OCI-LY3 (cell line): ENCODE results near the gene POPDC2.
A peak's percentile ranks its signal among the peaks of the same experiment; 100 is the strongest.

ENCODE experiments used
- H2AFZ ChIP-seq: fragments of 200-600, 300-600 bp; shearing (Covaris generic); 2 replicates; pipeline ENCODE4 v1.6.0; 2014; ENCODE audit warnings: antibody characterized with exemption, low read depth, low read length
- H3K27ac ChIP-seq: fragments of 200-600, 300-600 bp; sonication (generic); 2 replicates; pipeline ENCODE4 v1.5.1; 2014; ENCODE audit warnings: mild to moderate bottlenecking, low read length, moderate library complexity, mixed read lengths
- H3K27me3 ChIP-seq: fragments of 200-600, 300-600 bp; sonication (generic); 2 replicates; pipeline ENCODE4 v1.6.1; 2014; ENCODE audit warnings: low read depth, low read length, mixed read lengths
- H3K36me3 ChIP-seq: fragments of 200-600, 300-600 bp; sonication (generic); replicated peaks from 2 replicates; pipeline ENCODE3; 2014; ENCODE audit warnings: low read depth, low read length, mixed read lengths
- H3K4me1 ChIP-seq: fragments of 300-600, 200-600 bp; sonication (generic); 2 replicates; pipeline ENCODE4 v1.6.1; 2014; ENCODE audit warnings: low read length, mixed read lengths
- H3K4me2 ChIP-seq: fragments of 200-600, 300-600 bp; sonication (generic); 2 replicates; pipeline ENCODE4 v1.6.1; 2014; ENCODE audit warnings: low read length, mixed read lengths
- H3K4me3 ChIP-seq: fragments of 300-600, 200-600 bp; sonication (generic); 2 replicates; pipeline ENCODE4 v1.5.1; 2014; ENCODE audit warnings: antibody characterized with exemption, mild to moderate bottlenecking, low read length, moderate library complexity
- H3K79me2 ChIP-seq: fragments of 300-600, 200-600 bp; shearing (Covaris generic); 2 replicates; pipeline ENCODE4 v1.6.1; 2014; ENCODE audit warnings: mild to moderate bottlenecking, low read length, mixed read lengths
- H3K9ac ChIP-seq: fragments of 300-600, 200-600 bp; shearing (Covaris generic); 2 replicates; pipeline ENCODE4 v1.6.0; 2014; ENCODE audit warnings: mild to moderate bottlenecking, low read length, moderate library complexity
- H3K9me3 ChIP-seq: fragments of 200-600, 300-600 bp; shearing (Covaris generic); 2 replicates; pipeline ENCODE4 v1.6.1; 2014; ENCODE audit warnings: low read length, mixed read lengths; ENCODE audit not compliant: insufficient read depth
- H4K20me1 ChIP-seq: fragments of 200-600, 300-600 bp; sonication (generic); 2 replicates; pipeline ENCODE4 v1.6.1; 2016; ENCODE audit warnings: low read length, mixed read lengths; ENCODE audit not compliant: insufficient read depth
- CTCF ChIP-seq: fragments of 200-600, 300-600 bp; sonication (generic); IDR thresholded peaks from 2 replicates; pipeline ENCODE4 v1.5.1; 2014; ENCODE audit warnings: antibody characterized with exemption, low read length, low read depth
- EZH2phosphoT487 ChIP-seq: fragments of 200-600 bp; shearing (Covaris generic); IDR thresholded peaks from 2 replicates; pipeline ENCODE4 v1.6.1; 2018; ENCODE audit warnings: antibody characterized with exemption, mixed run types, low read depth

The POPDC2 gene

GRCh38 chr3:119700920-119701734 is 40.7 kb upstream of the POPDC2 start:
- peak overlapping the region; percentile 77 for H3K4me2 ChIP-seq

GRCh38 chr3:119700269-119700919 is 40.0 kb upstream of the POPDC2 start:
- peak overlapping the region; percentile 88 for H3K9ac ChIP-seq
- TF ChIP-seq EZH2phosphoT487 (no peak), CTCF (no peak)
- no peak overlapping the region for H2AFZ ChIP-seq
- H3K36me3 ChIP-seq, result peaks cover 3% of the 10 kb centered on the region
- H3K79me2 ChIP-seq, result peaks cover 12% of the 10 kb centered on the region
- peak overlapping the region; percentile 63 for H3K4me3 ChIP-seq
- peaks cover 82% of the 10 kb centered on the region for H3K4me1 ChIP-seq
- no peaks in the 10 kb centered on the region for H3K9me3 ChIP-seq
- peak overlapping the region; percentile 90 for H3K4me2 ChIP-seq
- peak overlapping the region; percentile 92 for H3K27ac ChIP-seq
- no peaks in the 10 kb centered on the region for H4K20me1 ChIP-seq
- H3K27me3 ChIP-seq, result no peaks in the 10 kb centered on the region

More at GRCh38 chr3:119700920-119701734, 40.7 kb upstream of the POPDC2 start:
- Histone ChIP-seq H4K20me1 (no peaks in the 10 kb centered on the region), H3K27me3 (no peaks in the 10 kb centered on the region), H3K27ac (peak overlapping the region; percentile 92), H3K9ac (peak overlapping the region; percentile 53; the same call in 1 of the 2 replicates), H3K36me3 (peaks cover 3% of the 10 kb centered on the region), H2AFZ (no peak overlapping the region), H3K9me3 (no peaks in the 10 kb centered on the region), H3K79me2 (peaks cover 12% of the 10 kb centered on the region), H3K4me3 (peak overlapping the region; percentile 19; the same call in 1 of the 2 replicates), H3K4me1 (peaks cover 77% of the 10 kb centered on the region)
- TF ChIP-seq EZH2phosphoT487 (no peak), CTCF (no peak)

DNA sequence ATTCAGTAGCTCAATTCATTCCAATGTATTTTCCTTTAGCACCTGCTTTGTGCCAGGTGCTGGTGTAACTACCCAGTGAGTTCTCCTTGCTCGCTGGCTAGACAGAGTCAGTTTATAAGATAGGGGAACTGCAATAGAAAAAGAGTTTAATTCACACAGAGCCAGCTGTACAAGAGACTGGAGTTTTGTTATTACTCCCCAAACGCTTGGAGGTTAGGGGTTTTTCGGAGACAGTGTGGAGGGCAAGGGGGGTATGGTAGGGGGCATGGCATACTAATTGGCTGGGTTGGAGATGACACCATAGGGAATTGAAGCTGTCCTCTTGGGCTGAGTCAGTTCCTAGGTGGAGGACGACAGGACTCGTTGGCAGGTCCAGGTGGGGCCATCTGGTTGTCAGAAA is 37.0 kb upstream of the POPDC2 start:
- peak overlapping the region; percentile 50 for H3K4me3 ChIP-seq
- H3K27me3 ChIP-seq, result no peaks in the 10 kb centered on the region
- no peak for TF ChIP-seq EZH2phosphoT487
- no peak for TF ChIP-seq CTCF
- H2AFZ ChIP-seq, result no peak overlapping the region
- H4K20me1 ChIP-seq, result no peaks in the 10 kb centered on the region
- peaks cover 3% of the 10 kb centered on the region for H3K36me3 ChIP-seq
- H3K79me2 ChIP-seq, result no peaks in the 10 kb centered on the region
- H3K4me1 ChIP-seq, result peaks cover 75% of the 10 kb centered on the region
- H3K9me3 ChIP-seq, result no peaks in the 10 kb centered on the region
- H3K9ac ChIP-seq, result peak overlapping the region; percentile 60
- H3K4me2 ChIP-seq, result peak overlapping the region; percentile 69
- peak overlapping the region; percentile 92 for H3K27ac ChIP-seq

DNA sequence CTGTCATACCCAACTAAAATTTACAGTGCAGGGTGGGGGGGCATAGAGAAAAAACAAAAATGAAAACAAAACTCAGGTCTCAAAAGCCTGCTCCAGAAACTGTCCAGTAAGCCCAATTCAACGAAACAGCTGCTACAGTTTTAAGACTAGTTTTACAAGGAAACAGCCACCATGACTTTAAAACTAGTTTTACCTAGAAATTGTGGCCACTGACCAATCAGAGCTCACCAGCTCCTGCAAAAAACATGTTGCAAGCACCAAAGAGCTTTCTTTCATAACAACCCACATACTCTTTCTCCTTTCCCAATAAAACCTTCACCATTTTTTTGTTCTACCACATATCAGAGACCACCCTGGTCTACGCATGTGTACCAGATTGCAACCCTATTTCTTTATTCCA is 35.1 kb upstream of the POPDC2 start:
- Histone ChIP-seq H2AFZ (no peak overlapping the region), H3K4me3 (no peak overlapping the region), H3K4me2 (no peak overlapping the region)

More for the DNA sequence above, 35.1 kb upstream of the POPDC2 start:
- Histone ChIP-seq H3K9me3 (no peaks in the 10 kb centered on the region), H3K27me3 (no peaks in the 10 kb centered on the region), H3K27ac (peak overlapping the region; percentile 92; the same call in 1 of the 2 replicates), H3K79me2 (no peaks in the 10 kb centered on the region), H3K4me1 (peaks cover 66% of the 10 kb centered on the region), H4K20me1 (no peaks in the 10 kb centered on the region), H3K36me3 (no peaks in the 10 kb centered on the region), H3K9ac (no peak overlapping the region)
- TF ChIP-seq CTCF (no peak), EZH2phosphoT487 (no peak)
